ENCODE data around the gene MTG1.

GRCh38 chr10:133462512-133463305 is 68.8 kb downstream of the MTG1 start:
- no peak for TF ChIP-seq CTCF (conservative IDR thresholded peaks at IDR 0.05 in 1 of 2, IDR thresholded peaks at IDR 0.05 in 1 of 2; ENCODE audit: low read depth in 1 of 2, low read length in 2 of 2)
- TF ChIP-seq EZH2 (IDR thresholded peaks at IDR 0.05; ENCODE audit: low read length, missing control alignments), result no peak

Data from fibroblast of lung (primary cell).